Stimulated activated CD8-positive, alpha-beta memory T cell treated with anti-CD3 and anti-CD28 coated beads, Interleukin-15, amount 100 ng/mL, for 24 hours (primary cell): ENCODE results near the gene GAK.

Experiments
- DNase-seq: peaks from one replicate; pipeline ENCODE4 v3.0.0-alpha.2; 2020; ENCODE audit warnings: low read depth

The GAK gene

DNA sequence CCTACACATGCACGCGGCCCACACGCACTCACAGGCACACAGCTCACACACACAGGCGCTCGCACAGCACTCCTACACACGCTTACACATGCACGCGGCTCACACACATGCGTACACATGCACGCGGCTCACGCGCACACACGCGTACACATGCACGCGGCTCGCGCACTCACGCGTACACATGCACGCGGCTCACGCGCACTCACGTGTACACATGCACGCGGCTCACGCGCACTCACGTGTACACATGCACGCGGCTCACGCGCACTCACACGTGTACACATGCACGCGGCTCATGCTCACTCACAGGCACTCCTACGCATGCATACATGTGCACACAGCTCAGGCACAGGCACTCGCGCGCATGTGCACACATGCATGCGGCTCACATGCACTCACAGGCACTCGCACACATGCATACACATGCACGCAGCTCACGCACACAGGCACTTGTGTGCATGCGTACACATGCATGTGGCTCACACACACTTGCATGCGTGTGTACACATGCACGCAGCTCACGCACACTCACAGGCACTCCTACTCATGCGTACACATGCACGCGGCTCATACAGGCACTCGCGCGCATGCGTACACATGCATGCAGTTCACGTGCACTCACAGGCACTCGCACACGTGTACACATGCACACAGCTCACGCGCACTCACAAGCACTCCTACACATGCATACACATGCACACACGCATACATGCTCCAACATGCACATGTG, 44.9 kb downstream of the GAK start:
- no peak for DNase-seq

DNA sequence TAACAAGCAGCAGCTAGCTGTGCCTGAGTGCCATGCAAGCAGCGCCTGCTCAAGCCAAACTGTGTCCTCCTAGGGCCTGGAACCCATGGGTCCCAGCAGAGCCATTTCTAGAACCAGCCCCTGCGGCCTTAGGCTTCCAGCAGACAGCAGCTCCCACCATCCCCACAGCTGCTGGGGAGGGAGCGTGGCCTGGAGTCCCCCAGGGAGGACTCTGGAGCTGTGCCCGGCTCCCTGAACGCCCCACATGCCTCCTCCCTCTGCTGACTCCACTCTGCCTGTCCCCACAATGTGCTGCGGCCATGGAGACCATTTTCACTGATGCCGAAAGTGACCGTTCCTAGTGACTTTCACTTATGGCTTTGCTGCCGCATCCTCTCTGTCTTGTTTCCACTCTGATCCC, 45.9 kb downstream of the GAK start:
- DNase-seq, result no peak

DNA sequence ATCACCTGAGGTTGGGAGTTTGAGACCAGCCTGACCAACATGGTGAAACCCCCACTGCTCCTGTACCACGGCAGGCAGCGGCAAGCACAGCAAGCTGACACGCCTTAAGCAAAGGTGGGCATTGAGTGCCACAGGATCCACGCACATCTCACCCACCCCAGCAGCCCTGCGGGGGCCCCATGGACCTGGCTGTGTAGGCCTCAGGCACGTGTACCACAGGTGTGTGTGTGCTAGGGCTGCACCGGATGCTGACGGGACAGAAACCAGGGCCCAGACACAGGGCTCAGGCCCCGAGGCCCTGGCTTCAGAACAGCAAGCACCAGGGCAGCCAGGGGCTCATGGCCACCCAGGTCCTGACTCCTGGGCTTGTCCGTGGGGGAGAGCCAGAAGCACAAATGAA, 46.8 kb downstream of the GAK start:
- DNase-seq, result no peak

DNA sequence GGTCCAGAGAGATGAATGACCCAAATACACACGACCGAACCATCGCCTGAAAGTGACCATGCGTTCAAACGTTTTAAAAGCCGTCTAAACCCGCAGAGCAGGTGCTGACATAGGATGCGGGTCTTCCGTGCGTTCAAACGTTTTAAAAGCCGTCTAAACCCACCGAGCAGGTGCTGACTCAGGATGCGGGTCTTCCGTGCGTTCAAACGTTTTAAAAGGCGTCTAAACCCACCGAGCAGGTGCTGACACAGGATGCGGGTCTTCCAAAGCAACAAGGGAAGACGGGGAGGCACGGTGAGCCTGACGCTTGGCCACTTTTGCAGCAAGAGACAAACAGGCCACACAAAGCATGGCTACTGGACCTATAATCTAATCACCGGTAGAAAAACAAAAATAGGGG, 47.2 kb downstream of the GAK start:
- DNase-seq, result no peak

DNA sequence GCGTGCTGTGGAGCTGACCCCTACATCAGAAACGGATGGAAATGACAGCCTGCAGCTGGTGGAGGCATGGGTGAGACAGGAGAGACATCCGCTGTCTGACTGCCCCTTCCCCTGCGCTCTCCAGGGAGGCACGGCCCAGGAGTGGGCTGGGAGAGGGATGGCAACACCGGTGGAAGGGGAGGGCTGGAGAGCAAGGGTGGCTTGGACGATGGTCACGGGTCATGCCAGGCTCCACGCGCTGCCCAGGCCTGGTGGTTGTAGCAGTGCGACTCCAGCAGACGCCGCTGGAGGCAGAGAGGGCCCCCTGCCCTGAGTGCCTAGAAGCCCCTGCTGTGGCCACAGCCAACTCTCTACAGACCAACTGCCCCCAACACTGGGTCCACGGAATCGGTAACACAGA, 47.9 kb downstream of the GAK start:
- no peak for DNase-seq

DNA sequence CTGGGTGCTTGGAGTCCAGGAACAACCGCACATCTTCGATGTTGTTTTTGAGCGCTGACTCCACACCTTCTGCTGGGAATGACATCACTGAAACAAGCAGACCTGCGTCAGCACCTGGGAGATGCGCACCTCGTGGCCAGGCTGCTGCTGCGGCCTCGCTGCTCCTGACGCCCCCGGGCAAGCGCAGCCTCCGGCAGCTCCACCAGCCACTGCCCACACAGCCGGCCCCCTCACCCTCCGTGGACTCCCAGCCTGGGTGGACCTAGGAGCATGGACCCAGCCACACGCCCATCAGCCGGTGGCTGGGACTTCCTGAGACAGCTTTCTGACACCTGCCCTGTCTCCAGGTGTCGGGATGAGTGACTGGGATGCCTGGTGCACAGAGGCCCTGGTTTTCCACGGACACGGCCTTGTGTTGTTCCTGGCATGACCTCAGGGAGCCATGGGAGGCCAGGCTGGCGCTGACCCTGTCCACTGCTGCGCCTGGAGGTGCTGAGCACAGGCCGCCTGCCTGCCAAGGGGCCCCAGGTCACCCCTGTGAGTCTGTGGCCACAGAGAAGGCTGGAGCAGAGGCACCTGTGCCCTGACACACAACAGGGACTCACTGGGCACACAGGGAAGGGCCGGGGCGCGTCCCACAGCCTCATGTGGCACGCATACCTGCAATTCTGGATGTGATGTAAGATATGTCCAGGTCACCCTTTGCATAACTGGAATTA, 48.6 kb downstream of the GAK start:
- DNase-seq, result no peak

DNA sequence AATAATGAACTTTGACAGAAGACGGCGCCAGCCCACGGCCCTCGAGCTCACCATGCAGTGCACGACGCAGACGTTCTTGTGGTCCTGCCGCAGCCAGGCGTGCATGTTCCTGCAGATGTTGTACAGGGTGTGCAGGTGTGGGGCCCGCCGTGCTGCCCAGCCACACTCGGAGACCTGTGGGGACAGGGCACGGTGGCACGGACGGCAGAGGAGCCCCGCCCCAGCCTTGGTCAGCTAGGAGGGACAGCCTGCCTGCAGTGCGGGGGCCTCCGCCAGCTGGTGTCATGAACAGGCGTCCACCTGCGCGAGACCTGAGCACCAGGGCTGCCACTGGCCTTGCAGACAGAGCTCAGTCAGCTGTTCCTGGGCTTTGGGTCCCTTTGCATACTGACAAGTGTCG, 49.5 kb downstream of the GAK start:
- DNase-seq, result no peak

DNA sequence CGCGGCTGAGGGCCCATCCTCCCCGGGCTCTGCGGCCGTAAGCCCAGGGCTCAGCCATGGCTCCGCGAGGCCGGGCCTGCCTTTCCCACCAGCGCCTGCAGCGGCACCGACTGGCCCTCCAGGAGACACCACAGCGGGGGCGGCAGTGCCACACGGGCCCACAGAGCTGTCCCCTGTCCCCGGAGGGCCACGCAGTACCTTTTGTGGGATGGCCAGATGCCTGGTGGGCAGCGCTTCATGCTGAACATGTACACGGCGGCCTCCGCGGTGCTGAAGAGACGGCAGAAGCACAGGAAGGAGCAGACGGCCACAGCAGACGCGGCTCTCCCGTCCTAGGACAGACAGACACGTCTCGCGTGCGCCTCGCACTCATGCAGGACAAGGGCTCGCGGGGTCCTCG, 50.4 kb downstream of the GAK start:
- no peak for DNase-seq

DNA sequence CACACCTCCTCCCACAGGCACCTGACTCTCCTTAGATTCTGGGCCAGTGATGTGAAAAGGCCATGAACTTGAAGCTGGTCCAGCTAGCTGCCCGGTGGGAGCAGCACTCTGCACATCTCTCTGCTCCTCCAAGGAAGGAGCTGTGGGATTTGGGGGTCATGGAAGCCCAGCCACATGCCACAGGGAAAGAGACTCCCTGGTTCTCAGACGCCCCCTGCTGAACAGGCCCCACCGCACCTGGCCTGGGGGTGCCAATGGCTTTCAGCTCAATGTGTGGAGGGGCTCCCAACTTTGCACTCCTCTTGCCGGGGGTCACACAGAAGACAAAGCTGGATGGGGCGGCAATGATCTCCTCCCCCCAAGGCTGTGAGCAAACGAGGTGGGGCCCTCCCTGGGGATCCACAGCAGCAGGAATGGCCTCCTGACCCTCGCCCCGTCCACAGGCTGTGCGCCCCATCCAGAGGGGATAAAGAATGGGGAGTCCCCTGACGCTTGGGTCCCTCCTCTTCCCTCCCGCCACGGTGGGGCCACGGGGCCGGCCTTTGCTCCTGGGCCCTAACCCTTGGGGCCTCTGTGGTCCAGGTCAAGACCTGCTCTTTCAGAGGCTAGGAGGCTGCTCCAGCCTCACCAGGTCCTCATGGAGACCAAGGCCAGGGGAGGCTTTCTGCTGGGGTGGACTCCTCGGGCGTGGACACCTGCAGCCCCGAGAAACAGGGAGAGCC, 51.3 kb downstream of the GAK start:
- no peak for DNase-seq

DNA sequence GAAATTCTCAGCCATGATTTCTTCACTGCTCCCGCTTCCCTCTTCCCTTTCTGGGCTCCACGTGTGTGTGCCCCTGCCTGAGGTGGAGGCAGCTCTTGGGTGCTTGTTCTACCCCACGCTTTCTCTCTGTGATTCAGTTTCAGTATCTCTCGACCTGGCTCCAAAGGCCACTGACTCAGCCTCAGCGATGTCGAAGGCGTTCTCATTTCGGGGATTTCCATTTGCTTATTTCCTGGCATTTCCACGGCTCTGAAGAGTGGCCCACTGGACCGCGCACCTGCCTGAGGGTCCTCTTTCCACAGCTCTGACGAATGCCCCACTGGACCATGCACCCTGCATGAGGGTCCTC, 52.4 kb downstream of the GAK start:
- DNase-seq, result no peak

DNA sequence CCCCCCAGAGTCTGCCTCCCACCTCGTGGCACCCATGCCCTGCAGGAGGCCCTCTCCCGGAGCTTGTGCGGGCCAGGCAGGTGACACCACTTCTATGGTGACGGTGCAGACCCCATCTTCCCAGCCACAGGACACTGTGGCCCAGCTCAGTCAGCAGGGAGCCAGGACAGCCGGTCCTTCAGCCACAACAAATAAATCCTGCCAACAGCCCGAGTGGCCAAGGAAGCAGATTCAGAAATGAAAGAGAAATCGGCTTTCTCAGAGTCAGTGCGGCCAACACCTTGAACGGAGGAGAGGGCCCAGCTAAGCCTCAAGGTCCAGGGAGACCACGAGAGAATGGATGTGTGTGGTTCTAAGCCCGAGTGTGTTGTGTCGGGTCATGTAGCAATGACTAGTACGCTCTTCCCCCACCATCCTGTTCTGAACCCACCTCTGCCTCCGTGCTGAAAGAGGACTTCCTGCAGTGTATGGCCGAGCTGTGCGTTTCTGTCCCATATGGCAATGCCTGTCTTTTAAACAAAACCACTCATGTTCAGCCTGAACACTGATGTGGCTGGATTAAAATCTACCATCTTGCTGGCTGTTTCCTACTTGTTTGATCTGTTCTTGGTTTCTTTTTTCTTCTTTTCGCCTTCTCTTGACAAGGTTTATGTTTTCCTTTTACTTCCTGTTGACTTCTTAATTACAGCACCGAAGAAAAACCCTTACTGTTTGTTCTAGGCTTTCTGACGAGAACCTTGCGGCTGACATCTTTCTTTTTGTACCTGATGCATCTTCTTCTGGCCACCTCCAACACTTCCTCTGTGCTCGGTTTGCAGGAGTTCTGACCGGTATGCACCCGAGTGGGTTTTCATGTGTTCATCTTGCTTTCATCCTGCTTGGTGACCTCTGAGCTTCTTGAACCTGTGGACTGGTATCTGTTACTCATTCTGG, 53.1 kb downstream of the GAK start:
- no peak for DNase-seq

DNA sequence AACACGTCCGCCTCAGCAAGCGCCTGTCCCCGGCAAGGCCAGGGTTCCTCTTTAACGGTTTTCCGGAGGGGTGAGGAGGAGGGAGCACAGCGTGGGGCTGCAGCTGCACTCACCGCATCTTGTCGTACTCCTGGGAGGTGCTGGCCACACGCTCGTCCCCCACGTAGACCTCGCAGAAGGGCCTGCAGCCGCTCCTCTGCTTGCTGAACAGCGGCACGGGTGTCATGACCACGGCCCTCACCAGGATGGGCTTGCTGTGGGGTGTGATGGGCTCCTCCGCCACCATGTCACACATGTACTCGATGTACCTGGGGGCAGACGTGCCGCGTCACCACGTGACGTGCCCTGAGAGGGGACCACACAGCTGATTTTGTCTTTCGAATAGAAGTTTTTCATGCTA, 54.6 kb downstream of the GAK start:
- DNase-seq, result no peak

DNA sequence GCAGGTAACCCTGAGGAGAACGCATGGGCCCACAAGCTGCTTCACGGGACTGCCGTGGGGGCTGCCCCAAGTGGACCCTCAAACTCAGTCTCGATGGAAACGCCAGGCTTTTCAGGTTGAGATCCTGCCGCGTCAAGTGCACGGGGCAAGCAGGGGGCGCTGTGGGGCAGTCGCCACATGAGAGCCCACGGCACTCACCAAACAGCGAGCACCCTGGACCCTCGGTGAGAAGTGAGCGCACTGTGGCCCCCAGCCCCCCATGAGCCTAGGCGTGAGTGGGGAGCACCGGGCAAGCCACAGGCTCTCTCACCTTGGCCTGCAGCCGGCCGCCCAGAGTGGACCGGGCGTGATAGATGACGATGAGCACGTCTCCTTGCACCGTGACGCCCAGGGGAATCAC, 55.3 kb downstream of the GAK start:
- no peak for DNase-seq

DNA sequence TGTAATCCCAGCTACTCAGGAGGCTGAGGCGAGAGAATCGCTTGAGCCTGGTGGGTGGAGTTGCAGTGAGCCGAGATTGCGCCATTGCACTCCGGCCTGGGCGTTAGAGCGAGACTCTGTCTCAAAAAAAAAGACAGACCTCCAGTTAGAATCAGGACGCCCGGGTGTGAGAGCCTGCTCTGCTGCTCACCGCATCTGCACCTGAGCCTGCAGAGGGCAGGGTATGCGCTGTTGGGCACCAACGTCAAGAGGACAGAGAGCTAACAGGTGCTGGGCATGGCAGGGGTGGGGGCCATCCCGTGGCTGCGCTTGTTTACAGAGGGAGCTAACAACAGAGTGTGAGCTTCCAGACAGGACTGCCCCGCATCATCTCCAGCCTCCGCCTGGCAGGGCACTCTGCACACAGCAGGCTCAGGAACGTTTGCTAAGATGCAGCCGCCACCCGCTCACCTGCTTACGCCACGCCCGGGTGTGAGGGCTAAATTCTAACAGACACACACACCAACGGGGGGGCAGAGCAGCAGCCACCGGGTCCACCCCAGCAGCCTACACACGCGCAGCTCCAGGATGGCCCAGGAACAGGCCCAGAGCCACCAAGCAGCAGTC, 56.2 kb downstream of the GAK start:
- no peak for DNase-seq

DNA sequence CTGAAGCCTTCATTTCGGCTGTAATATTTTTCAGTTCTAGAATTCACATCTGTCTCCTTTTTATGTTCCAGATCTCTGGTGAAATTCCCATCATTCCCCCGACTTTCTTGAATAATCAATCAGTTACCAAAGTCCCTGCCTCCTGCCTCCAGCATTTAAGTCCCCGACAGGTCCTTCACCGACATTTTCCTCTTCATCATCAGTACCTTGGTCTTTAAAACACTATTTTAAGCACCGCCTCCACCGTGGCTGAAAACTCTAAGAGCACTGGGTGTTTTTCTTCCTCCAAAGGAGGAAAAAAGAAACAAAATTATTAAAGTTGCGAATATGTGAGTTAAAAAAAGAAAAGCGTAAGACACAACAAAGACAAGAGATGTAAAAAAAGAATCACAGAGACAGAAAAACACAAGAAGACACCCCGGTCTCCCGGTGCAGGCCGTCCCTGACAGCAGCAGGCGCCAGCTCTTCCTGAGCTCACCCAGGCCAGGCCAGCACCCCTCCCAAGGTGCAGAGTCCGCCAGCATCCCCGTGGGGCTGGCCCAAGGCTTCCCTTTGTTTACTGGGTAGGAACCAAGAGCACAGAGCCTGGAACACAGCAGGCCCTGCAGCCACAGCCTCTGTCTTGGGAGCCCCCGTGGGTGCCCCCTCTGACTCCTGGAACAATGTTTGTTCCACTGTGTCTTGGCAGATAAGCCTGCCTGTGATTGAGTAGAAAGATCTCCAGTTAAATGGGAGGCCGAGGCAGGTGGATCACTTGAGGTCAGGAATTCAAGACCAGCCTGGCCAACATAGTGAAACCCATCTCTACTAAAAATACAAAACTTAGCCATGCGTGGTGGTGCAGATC, 56.9 kb downstream of the GAK start:
- DNase-seq, result no peak

DNA sequence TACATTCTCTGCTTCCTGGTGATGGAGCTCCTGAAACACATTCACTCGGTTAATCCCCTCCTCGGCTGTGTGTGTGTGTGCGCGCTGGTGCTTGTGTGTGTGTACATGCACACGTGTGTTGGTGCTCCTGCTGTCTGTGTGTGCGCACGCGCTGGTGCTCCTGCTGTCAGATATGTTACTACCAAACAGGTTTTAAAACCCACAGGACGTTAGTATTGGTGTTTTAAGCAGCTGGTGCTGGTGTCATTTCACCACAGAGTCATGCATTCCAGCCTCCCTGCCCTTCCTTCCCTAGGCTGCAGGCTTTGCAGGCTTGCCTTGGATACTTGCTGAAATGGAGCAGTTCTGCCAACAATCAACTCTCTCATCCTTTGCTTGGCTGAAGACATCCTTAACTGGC, 58.1 kb downstream of the GAK start:
- no peak for DNase-seq

DNA sequence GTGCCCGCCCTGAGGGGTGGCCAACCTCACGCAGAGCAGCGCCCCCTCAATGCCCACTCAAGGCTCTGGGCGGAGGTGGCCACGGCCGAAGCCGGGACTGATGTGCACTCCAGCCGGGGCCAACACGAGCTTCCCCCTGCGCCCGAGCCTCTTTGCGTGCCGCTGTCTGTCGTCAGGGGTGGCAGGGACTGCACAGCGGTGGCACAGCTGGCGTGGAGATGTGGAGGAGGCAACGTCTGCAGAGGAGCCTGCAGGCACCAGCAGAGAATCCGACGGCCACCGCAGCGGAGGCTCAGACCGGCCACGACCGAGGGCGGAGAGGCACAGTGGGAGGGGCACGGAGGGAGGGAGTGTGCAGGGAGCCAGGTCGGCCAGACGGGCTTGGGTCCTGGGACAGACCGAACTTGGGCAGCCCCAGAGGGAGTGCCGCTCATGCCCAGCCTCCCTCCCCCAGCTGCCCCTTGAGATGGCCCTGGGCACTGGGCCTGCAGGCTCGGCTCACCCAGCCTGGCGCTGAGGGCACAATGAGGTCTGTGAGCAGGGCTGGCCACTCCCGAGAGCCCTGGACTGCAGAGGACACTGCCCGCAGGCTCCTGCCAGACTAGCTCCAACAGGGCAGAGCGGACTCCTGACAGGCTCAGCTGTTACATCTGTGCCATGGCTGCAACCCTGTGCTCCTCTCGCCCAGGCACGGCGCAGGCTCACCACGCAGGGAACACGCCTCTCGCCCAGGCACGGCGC, 59.7 kb downstream of the GAK start:
- DNase-seq, result no peak

DNA sequence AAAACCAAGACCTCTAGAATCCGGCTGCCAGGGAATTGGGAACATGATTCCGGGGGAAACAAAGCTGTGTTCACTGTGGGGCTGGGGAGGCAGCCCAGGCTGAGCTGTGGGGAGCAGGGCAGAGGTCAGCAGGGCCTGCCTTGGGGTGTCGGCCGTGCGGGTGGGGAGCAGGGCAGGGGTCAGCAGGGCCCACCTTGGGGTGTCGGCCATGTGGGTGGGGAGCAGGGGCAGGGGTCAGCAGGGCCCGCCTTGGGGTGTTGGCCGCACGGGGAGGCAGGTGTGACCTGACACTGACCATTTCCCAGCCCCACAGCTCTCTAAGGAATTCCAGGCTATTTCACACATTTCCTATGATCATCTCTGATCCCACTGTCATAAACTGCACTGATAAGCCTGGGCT, 60.6 kb downstream of the GAK start:
- DNase-seq, result no peak

DNA sequence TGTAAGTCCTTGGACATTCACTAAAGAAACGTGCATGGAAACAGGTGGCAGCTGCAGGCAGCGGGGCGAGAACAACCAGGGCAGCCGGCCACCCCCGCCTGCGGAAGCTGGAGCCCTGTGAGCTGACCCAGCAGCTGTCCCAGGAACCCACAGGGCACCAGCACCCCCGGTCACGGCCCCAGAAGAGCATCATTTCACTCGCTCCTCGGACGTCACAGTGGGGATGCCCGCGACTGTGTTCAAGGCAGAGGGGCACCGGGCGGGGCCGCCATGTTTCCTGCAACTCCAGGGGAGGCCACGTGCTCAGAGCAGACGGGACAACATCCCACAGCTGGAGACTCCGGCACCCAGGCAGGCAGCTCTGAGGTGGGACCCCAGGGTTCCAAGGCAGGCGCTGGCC, 61.2 kb downstream of the GAK start:
- DNase-seq, result no peak

DNA sequence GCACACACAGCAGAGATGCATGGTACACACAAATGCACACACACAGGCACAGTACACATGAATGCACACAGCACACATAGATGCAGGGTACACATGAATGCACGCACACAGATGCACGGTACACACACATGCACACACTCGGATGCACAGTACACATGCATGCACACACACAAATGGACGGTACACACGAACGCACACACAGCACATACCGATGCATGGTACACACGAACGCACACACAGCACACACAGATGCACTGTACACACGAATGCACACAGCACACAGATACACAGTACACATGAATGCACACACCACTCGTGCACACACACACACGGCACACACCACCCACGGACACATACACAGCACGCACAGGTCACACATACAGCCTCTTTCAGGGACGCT, 62.3 kb downstream of the GAK start:
- no peak for DNase-seq
